Aorta (tissue), 5 donors: ENCODE data around the gene PELI2. TPM values are rescaled to one million over a fixed set of nuclear protein-coding genes. Genes with fewer than 3 reads are reported as not detected.

ENCODE experiments used
- ATAC-seq: fragments of 200-7000 bp; cut with Tn5 transposase; one replicate; pipeline ENCODE4 v1.9.1; 2022; ENCODE audit warnings: moderate library complexity; ENCODE audit not compliant: low FRiP score
- DNase-seq, 2 donors: peaks; one replicate each; pipeline ENCODE4 v3.0.0-alpha.2; 2020
- H3K27ac ChIP-seq, 2 donors: one replicate each; pipeline ENCODE4 v1.5.1; 2013; ENCODE audit warnings: low read length in 2 of 2, mild to moderate bottlenecking in 2 of 2, moderate library complexity in 2 of 2, control low read depth in 1 of 2, inconsistent platforms in 1 of 2, low read depth in 1 of 2
- H3K27me3 ChIP-seq, 2 donors: one replicate each; pipeline ENCODE4 v1.6.1; 2013; ENCODE audit warnings: control low read depth in 1 of 2, low read length in 1 of 2, mild to moderate bottlenecking in 1 of 2, moderate library complexity in 1 of 2; ENCODE audit not compliant: insufficient read depth in 2 of 2, control insufficient read depth in 1 of 2
- H3K36me3 ChIP-seq, 2 donors: one replicate each; pipeline ENCODE4 v1.6.1; 2013; ENCODE audit warnings: control low read depth in 1 of 2, low read length in 1 of 2, mild to moderate bottlenecking in 1 of 2; ENCODE audit not compliant: insufficient read depth in 2 of 2, control insufficient read depth in 1 of 2
- H3K4me1 ChIP-seq, 2 donors: one replicate each; pipeline ENCODE4 v1.6.1; 2013; ENCODE audit warnings: low read length in 2 of 2, control low read depth in 1 of 2, mild to moderate bottlenecking in 1 of 2, moderate library complexity in 1 of 2; ENCODE audit not compliant: insufficient read depth in 2 of 2, control insufficient read depth in 1 of 2
- H3K4me3 ChIP-seq, 2 donors: one replicate each; pipeline ENCODE4 v1.5.1; 2013; ENCODE audit warnings: low read length in 2 of 2, control low read depth in 1 of 2, mild to moderate bottlenecking in 1 of 2
- H3K9me3 ChIP-seq: one replicate; pipeline ENCODE4 v1.6.1; 2013; ENCODE audit warnings: mild to moderate bottlenecking, low read length; ENCODE audit not compliant: control insufficient read depth
- WGBS, 2 donors: extraction: QIAGEN DNeasy Blood & Tissue Kit; methylation state at CpG; one replicate each; pipeline ENCODE4 v1.1.7; 2013; 5-methylcytosine and 5-hydroxymethylcytosine counted together
- intact Hi-C, 2 donors: fragments of 100-400 bp; cut with DNase I; formaldehyde crosslinking; loops; one replicate each; pipeline versions ENCODE4 v1.14.2 to v1.15.0; 2022
- polyA plus RNA-seq, 2 donors: library from polyadenylated mRNA; stranded (reverse); fragments of 200-250 nt; gene quantifications; one replicate each; pipeline ENCODE4 v1.2.3, GENCODE V29; 2013
- total RNA-seq, 2 donors: library from RNA; stranded (reverse); fragmentation: NEBNext Ultra II Directional; extraction: Animal tissue kit (Norgen Biotek cat#: 25700); gene quantifications; one replicate each; pipeline ENCODE4 v1.2.1, GENCODE V29; 2021
- donor health status: healthy with polysubstance abuse.
- donor health status: Bipolar disorder and iron deficiency.
- donor health status: DM: no; HTN: no; CAD: no.
- donor health status: DM: no; HTN: no; CAD: no.
- donor health status: DM: yes; HTN: yes; CAD: no.

PELI2 gene
- total and polyA plus RNA-seq, 4 donors = 3.6 to 22.8 (median 14.6) TPM

DNA sequence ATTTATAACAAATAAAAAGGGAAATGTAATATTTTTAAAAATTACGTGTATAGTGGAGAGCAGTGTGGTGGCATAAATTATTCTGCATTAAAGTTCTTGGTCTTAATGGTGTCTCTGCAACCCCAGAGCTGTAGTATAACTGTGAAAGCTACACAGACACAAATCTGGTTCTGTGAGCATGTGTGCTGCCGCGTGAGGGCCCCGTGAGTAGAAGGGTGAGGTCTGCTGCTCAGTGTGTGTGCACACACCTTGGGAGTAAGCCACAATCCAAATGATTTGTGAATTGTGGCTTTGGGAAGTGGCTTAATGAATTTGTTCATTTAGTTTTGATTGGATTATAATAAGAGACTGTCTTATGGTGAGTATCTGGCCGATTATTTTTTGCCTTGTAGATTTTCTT, 16.8 kb downstream of the PELI2 start:
- Histone ChIP-seq H3K4me3 (no peak overlapping the region), H3K27me3 (no peaks in the 10 kb centered on the region), H3K36me3 (no peaks in the 10 kb centered on the region), H3K9me3 (no peaks in the 10 kb centered on the region), H3K27ac (no peak overlapping the region), H3K4me1 (peaks cover 0 to 13% of the 10 kb centered on the region in 2 donors)
- ATAC-seq = no peak
- DNase-seq = no peak
- 55 to 61% methylated on average over 5 of the region's 5 CpGs for WGBS, 2 donors
- intact Hi-C loops = no loop called here

DNA sequence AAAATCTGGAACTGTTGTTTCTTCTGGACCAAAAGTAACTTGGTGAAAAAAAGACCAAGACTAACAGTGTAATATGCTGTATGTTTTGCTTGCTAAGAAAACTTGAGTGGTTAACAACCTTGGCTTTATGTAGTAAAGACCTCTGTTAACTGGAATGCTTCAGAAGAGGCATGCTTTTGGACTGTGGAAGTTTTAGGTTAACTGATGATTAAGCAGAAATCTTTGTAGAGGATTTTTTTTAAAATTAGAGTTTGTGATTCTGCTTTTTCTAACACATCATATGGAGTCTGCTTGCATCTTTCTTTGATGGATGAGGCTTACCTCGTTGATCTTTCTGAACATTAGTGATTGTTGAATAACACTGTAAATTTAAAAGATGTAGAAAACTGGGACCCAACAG, 17.5 kb downstream of the PELI2 start:
- intact Hi-C loops = no loop called here
- Histone ChIP-seq H3K36me3 (no peaks in the 10 kb centered on the region), H3K27ac (no peak overlapping the region), H3K27me3 (no peaks in the 10 kb centered on the region), H3K4me1 (peaks cover 0 to 13% of the 10 kb centered on the region in 2 donors), H3K4me3 (no peak overlapping the region), H3K9me3 (no peaks in the 10 kb centered on the region)
- WGBS, 2 donors = 33 to 46% methylated on average over 1 of the region's 1 CpG
- ATAC-seq = no peak
- DNase-seq = no peak

DNA sequence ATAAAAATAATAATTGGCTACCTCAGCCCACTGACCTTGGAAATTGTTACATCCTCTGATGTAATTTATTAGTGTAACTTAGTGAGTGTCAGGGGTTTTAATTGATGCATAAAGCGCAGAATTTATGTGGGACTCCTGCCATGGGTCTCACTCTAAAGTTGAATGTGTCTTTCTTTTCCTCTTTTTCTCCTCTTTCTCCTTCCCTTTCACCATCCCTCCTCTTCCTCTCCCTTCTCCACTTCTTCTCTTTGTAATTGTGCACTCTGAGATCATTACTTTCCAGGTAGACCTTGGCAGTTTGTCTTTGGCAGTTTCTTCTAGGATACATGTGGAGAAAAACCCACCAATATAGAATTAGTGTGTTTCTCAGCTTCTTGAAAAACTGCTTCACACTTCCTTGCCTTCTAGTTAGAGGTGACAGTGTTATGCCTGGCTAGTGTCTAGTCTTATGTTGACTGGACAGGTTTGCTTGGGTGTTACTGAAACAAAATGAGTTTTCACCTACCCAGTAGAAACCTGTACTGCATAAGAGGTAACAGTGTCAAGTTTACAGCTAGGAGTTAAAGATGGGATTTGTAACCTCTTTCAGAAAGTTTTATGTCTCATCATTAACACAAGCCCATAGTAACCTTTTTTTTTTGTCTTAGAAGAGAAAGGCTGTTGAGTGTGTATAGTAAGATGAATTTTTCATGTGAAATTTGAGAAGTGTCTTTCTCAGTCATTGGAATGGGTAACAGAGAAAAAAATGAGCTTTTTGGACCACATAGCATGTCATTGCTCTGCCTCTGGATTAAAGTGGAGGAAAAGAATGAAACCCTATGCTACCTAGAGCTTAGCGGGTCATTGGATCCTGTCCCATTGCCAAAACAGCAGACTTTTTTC, 18.6 kb downstream of the PELI2 start:
- no peaks in the 10 kb centered on the region for H3K9me3 ChIP-seq
- 63 to 71% methylated on average over 2 of the region's 2 CpGs for WGBS, 2 donors
- intact Hi-C loops = no loop called here
- H3K4me1 ChIP-seq = peaks cover 0 to 13% of the 10 kb centered on the region in 2 donors
- no peaks in the 10 kb centered on the region for H3K36me3 ChIP-seq
- no peak for DNase-seq
- no peak overlapping the region for H3K27ac ChIP-seq
- no peak for ATAC-seq
- H3K27me3 ChIP-seq = no peaks in the 10 kb centered on the region
- H3K4me3 ChIP-seq = no peak overlapping the region

DNA sequence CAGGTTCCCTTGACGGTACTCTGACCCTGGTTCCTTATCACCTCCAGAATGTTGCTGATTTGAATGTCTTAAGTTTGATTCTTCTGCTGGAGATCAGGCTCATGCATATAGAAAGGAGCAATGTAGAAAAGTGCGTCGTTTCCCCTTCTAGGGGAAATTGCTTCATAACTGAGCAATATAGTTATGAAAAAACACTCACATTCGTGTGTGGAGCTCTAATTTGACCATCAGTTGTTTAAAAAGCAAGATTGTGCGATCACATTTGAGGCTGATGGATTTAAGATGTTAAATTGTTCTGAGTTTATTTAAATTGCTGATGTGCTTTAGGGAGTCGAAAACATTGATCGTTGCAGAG, 19.2 kb downstream of the PELI2 start:
- Histone ChIP-seq H3K4me1 (peaks cover 0 to 13% of the 10 kb centered on the region in 2 donors), H3K27ac (no peak overlapping the region), H3K36me3 (no peaks in the 10 kb centered on the region), H3K9me3 (no peaks in the 10 kb centered on the region), H3K27me3 (no peaks in the 10 kb centered on the region), H3K4me3 (no peak overlapping the region)
- intact Hi-C loops = no loop called here
- WGBS, 2 donors = 77 to 80% methylated on average over 7 of the region's 7 CpGs
- ATAC-seq (no peak), DNase-seq (no peak)

DNA sequence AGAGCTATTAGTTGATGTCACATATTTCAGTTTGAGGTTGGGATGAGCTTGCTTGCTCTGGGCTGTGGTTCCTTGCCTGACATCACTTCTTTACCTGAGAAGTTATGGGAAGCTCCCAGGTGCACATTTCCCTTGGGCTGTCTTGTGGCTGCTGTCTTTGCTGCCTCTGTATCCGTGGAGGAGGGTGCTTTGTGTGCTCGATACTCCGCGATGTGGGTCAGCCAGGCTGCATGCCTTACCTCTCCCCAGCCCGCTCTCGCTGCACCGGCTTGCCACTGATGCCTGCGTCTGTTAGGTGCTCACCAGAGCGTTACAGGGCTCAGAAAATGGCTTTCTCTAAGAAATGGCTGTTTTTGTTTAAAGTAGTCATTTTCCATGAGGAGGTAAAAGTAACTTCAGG, 19.6 kb downstream of the PELI2 start:
- no peaks in the 10 kb centered on the region for H3K27me3 ChIP-seq
- intact Hi-C loops = no loop called here
- no peak overlapping the region for H3K4me3 ChIP-seq
- no peaks in the 10 kb centered on the region for H3K36me3 ChIP-seq
- ATAC-seq (no peak), DNase-seq (no peak)
- H3K27ac ChIP-seq = no peak overlapping the region
- 88 to 93% methylated on average over 9 of the region's 9 CpGs for WGBS, 2 donors
- peaks cover 0 to 13% of the 10 kb centered on the region in 2 donors for H3K4me1 ChIP-seq
- no peaks in the 10 kb centered on the region for H3K9me3 ChIP-seq

DNA sequence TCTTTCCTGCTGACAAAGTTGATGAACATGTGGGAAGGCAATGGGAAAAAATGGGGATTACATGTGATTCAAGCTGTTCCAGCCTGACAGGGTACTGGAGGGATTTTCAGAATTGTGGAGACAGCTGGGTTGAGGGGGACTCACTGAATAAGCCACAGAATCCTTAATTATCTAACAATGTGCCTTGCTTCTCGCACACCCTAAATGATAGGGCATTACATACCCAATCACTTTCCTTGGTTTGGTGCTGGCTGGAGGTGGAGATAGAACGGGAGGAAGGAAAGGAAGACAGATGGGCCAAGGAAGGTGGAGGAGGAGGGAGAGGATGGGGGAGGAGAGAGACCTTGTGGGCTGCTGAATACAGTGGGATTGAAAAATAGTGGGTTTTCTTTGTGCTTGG, 20.7 kb downstream of the PELI2 start:
- 90 to 92% methylated on average over 2 of the region's 2 CpGs for WGBS, 2 donors
- Histone ChIP-seq H3K9me3 (no peaks in the 10 kb centered on the region), H3K36me3 (no peaks in the 10 kb centered on the region), H3K27me3 (no peaks in the 10 kb centered on the region), H3K4me1 (peaks cover 0 to 13% of the 10 kb centered on the region in 2 donors), H3K27ac (no peak overlapping the region), H3K4me3 (no peak overlapping the region)
- intact Hi-C loops = no loop called here
- DNase-seq (no peak), ATAC-seq (no peak)

DNA sequence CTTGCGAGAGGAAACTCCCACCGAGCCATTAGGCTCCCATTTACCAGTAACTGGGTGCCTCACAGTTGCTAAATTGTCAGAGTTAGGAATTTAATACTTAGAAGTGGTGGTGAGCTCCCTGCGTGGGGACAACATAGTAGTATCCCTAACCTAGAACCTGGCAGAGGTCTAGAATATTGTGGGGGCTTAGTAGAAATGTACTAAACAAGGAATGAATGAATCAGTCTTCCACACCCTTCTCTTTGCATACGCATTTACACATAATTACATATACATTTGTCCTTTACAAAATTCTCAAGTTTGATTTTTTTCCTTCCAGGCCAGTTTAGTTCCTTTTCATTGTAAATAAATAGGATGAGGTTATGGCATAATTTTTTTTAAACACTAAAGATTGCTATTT, 24.1 kb downstream of the PELI2 start:
- H3K27me3 ChIP-seq = no peaks in the 10 kb centered on the region
- no peak overlapping the region for H3K4me3 ChIP-seq
- peaks cover 0 to 5% of the 10 kb centered on the region in 2 donors for H3K4me1 ChIP-seq
- no peak for ATAC-seq
- intact Hi-C loops = no loop called here
- no peak overlapping the region for H3K27ac ChIP-seq
- DNase-seq = no peak
- no peaks in the 10 kb centered on the region for H3K36me3 ChIP-seq
- no peaks in the 10 kb centered on the region for H3K9me3 ChIP-seq
- WGBS, 2 donors = 96 to 99% methylated on average over 4 of the region's 4 CpGs

DNA sequence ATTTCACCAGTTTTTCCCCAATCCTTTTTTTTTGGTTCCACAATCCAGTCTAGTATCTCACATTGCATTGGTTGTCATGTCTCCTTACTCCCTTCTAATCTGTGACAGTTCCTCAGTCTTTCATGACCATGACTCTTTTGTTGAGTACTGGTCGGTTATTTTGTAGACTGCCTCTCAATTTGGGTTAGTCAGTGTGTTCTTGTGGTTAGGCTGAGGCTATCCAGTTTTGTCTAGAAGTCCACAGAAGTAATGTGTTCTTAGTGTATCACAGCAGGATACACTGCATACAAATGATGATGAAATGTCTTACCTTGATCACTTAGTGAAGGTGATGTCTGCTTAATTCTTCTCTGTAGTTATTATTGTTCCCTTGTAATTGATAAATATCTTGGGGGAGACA, 24.8 kb downstream of the PELI2 start:
- H3K36me3 ChIP-seq = no peaks in the 10 kb centered on the region
- H3K4me1 ChIP-seq = peaks cover 0 to 5% of the 10 kb centered on the region in 2 donors
- no peak for DNase-seq
- H3K27ac ChIP-seq = no peak overlapping the region
- intact Hi-C loops = no loop called here
- no peaks in the 10 kb centered on the region for H3K27me3 ChIP-seq
- ATAC-seq = no peak
- H3K4me3 ChIP-seq = no peak overlapping the region
- WGBS, 2 donors = 92 to 95% methylated on average over 1 of the region's 1 CpG
- no peaks in the 10 kb centered on the region for H3K9me3 ChIP-seq

DNA sequence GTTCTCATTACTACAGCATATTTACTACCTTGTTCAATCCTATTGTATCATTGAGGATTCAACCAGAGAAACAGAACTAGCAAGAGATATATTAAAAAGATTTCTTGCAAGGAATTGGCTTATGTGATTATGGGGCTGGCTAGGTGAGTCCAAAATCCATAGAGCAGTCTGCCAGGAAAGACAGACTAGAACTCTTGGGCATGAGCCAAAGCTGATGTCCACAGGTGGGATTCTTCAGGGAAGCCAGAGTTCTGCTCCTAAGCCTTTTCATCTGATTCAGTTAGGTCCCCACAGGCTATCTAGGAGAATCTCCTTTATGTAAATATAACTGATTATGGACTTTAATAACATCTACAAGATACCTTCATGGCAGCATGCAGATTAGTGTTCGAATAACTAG, 26.0 kb downstream of the PELI2 start:
- no peaks in the 10 kb centered on the region for H3K9me3 ChIP-seq

More for the DNA sequence above, 26.0 kb downstream of the PELI2 start:
- H3K4me3 ChIP-seq = no peak overlapping the region
- peaks cover 2 to 3% of the 10 kb centered on the region in 2 donors for H3K4me1 ChIP-seq
- H3K27me3 ChIP-seq = no peaks in the 10 kb centered on the region
- no peak for DNase-seq
- WGBS, 2 donors = 93 to 97% methylated on average over 1 of the region's 1 CpG
- no peaks in the 10 kb centered on the region for H3K36me3 ChIP-seq
- no peak for ATAC-seq
- intact Hi-C loops = no loop called here
- H3K27ac ChIP-seq = no peak overlapping the region
